MM.1S (cell line): ENCODE results near the gene ING3.

Source experiments
- DNase-seq: peaks from one replicate; pipeline ENCODE4 v3.0.0-alpha.2; 2015
- H2AFZ ChIP-seq: fragments of 300-600 bp; sonication (generic); 2 replicates; pipeline ENCODE4 v1.6.0; 2016; ENCODE audit warnings: antibody characterized with exemption, low read length
- H3F3A ChIP-seq: fragments of 300-600 bp; sonication (generic); 2 replicates; pipeline ENCODE4 v1.6.1; 2016; ENCODE audit warnings: mild to moderate bottlenecking, antibody characterized with exemption, low read length, moderate library complexity, mixed read lengths; ENCODE audit not compliant: insufficient read depth
- H3K27ac ChIP-seq: fragments of 300-600 bp; sonication (generic); 2 replicates; pipeline ENCODE4 v1.5.1; 2016; ENCODE audit warnings: mild to moderate bottlenecking, low read length
- H3K27me3 ChIP-seq: fragments of 300-600 bp; sonication (generic); replicated peaks from 2 replicates; pipeline ENCODE4 v1.6.0; 2016; ENCODE audit warnings: low read length; ENCODE audit not compliant: insufficient read depth
- H3K36me3 ChIP-seq: fragments of 300-600 bp; sonication (generic); replicated peaks from 2 replicates; pipeline ENCODE4 v1.6.1; 2016; ENCODE audit warnings: mild to moderate bottlenecking, low read length, mixed read lengths; ENCODE audit not compliant: insufficient read depth
- H3K4me1 ChIP-seq: fragments of 300-600 bp; sonication (generic); 2 replicates; pipeline ENCODE4 v1.6.1; 2016; ENCODE audit warnings: low read length, mixed read lengths
- H3K4me2 ChIP-seq: fragments of 300-600 bp; sonication (generic); 2 replicates; pipeline ENCODE4 v1.6.0; 2016; ENCODE audit warnings: low read depth, low read length
- H3K4me3 ChIP-seq: fragments of 300-600 bp; sonication (generic); 2 replicates; pipeline ENCODE4 v1.5.1; 2016; ENCODE audit warnings: low read length, mixed read lengths
- H3K79me2 ChIP-seq: fragments of 300-600 bp; sonication (generic); 2 replicates; pipeline ENCODE4 v1.6.1; 2016; ENCODE audit warnings: mixed run types, low read length, mixed read lengths
- H3K9ac ChIP-seq: fragments of 300-600 bp; sonication (generic); 2 replicates; pipeline ENCODE4 v1.6.1; 2016; ENCODE audit warnings: low read length, mixed read lengths
- H3K9me2 ChIP-seq: fragments of 300-600 bp; sonication (generic); replicated peaks from 2 replicates; pipeline ENCODE4 v1.6.1; 2016; ENCODE audit warnings: mild to moderate bottlenecking, low read length, mixed read lengths; ENCODE audit not compliant: insufficient read depth
- H3K9me3 ChIP-seq: fragments of 300-600 bp; sonication (generic); replicated peaks from 2 replicates; pipeline ENCODE4 v1.6.1; 2016; ENCODE audit warnings: mild to moderate bottlenecking, low read length, mixed read lengths; ENCODE audit not compliant: insufficient read depth
- H4K20me1 ChIP-seq: fragments of 300-600 bp; sonication (generic); 2 replicates; pipeline ENCODE4 v1.6.1; 2016; ENCODE audit warnings: mild to moderate bottlenecking, low read length, moderate library complexity, mixed read lengths; ENCODE audit not compliant: insufficient read depth
- EZH2 ChIP-seq: fragments of 300-600 bp; sonication (generic); optimal IDR thresholded peaks from 2 replicates; pipeline ENCODE3; 2017; ENCODE audit warnings: low read depth, mild to moderate bottlenecking, antibody characterized with exemption, low read length, mixed read lengths
- EZH2phosphoT487 ChIP-seq: fragments of 300-600 bp; sonication (generic); IDR thresholded peaks from 2 replicates; pipeline ENCODE4 v1.6.1; 2018; ENCODE audit warnings: antibody characterized with exemption, low read length
- TF ChIP-seq, protein P1 (sequence below): fragments of 300-600 bp; sonication (generic); IDR thresholded peaks from 2 replicates; pipeline ENCODE4 v1.5.1; 2016; ENCODE audit warnings: antibody characterized with exemption, low read length, mixed read lengths

Gene ING3

DNA sequence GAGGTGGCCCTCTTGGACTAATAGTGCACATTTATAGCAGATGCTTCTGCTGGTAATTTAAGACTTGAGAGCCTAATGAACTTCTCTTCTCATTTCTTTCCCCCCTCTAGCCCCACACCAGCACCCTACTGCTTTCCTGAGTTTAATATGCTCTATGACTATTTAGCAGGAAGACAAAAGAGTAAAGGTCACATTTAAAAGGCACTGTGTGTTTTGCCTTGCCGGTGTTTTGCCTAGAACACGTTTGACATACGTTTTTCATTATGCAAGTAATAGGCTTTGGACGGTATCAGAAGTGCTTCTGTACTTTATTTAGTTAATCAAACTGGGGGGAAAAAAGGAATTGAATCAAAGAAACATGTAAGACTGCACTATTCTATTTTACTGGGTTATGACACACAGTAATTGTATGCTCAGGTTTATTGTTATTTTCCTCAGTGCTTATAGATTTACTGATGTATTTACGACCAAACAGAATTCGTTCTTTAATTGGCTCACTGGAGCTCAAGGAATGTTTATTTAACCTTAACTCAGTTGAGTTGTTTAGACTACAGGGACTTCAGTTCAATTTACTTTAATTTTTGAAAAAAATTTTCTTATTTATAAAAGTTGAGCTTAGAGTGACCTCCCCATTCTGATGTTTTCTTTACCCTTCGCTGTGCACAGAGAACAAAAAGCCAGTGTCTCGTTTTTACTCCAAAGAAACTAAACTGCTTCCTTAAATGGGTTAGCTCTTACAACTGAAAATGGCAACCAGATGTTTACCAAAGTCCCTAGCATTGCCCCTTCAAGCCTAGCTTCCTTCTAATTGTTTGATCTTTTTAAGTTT, 73.3 kb downstream of the ING3 start:
- Histone ChIP-seq H3K36me3 (no peaks in the 10 kb centered on the region), H3F3A (peaks cover 5% of the 10 kb centered on the region; the same call in 1 of the 2 replicates), H3K4me2 (no peak overlapping the region), H2AFZ (no peak overlapping the region), H3K9me3 (no peaks in the 10 kb centered on the region), H3K27ac (no peak overlapping the region), H3K9ac (no peak overlapping the region), H3K4me1 (peaks cover 10% of the 10 kb centered on the region), H4K20me1 (no peaks in the 10 kb centered on the region), H3K27me3 (no peaks in the 10 kb centered on the region), H3K9me2 (no peaks in the 10 kb centered on the region), H3K4me3 (no peak overlapping the region), H3K79me2 (no peaks in the 10 kb centered on the region)
- no peak for DNase-seq
- TF ChIP-seq EZH2phosphoT487, result no peak
- no peak for TF ChIP-seq EZH2
- TF ChIP-seq, protein P1, sequence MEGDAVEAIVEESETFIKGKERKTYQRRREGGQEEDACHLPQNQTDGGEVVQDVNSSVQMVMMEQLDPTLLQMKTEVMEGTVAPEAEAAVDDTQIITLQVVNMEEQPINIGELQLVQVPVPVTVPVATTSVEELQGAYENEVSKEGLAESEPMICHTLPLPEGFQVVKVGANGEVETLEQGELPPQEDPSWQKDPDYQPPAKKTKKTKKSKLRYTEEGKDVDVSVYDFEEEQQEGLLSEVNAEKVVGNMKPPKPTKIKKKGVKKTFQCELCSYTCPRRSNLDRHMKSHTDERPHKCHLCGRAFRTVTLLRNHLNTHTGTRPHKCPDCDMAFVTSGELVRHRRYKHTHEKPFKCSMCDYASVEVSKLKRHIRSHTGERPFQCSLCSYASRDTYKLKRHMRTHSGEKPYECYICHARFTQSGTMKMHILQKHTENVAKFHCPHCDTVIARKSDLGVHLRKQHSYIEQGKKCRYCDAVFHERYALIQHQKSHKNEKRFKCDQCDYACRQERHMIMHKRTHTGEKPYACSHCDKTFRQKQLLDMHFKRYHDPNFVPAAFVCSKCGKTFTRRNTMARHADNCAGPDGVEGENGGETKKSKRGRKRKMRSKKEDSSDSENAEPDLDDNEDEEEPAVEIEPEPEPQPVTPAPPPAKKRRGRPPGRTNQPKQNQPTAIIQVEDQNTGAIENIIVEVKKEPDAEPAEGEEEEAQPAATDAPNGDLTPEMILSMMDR, result no peak

DNA sequence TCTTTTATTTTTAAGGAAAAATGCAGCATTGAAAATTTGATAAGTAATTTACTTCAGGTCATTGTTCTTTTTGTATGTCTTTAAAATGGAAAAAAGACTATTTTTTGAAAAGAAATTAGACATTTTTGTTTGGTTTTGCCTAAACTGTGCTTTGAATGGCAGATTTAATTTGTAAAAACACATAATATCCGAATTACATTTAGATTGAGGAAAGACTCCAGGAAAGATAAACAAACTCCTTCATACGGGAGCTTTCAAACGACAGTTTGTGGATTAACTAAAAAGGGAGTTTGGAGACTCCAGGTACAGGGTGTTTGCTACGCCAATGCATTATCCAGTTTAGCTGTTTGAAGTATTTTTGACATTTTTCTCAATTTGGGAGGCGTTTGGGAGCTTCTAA, 74.0 kb downstream of the ING3 start:
- Histone ChIP-seq H3K4me2 (no peak overlapping the region), H4K20me1 (no peaks in the 10 kb centered on the region), H2AFZ (no peak overlapping the region), H3K4me3 (no peak overlapping the region), H3K27ac (no peak overlapping the region), H3K36me3 (no peaks in the 10 kb centered on the region), H3K4me1 (peaks cover 10% of the 10 kb centered on the region), H3K9ac (no peak overlapping the region), H3K9me2 (no peaks in the 10 kb centered on the region), H3K79me2 (no peaks in the 10 kb centered on the region), H3K9me3 (no peaks in the 10 kb centered on the region), H3K27me3 (no peaks in the 10 kb centered on the region), H3F3A (peaks cover 5% of the 10 kb centered on the region; the same call in 1 of the 2 replicates)
- TF ChIP-seq EZH2 (no peak), EZH2phosphoT487 (no peak)
- TF ChIP-seq, protein P1, result no peak
- no peak for DNase-seq

DNA sequence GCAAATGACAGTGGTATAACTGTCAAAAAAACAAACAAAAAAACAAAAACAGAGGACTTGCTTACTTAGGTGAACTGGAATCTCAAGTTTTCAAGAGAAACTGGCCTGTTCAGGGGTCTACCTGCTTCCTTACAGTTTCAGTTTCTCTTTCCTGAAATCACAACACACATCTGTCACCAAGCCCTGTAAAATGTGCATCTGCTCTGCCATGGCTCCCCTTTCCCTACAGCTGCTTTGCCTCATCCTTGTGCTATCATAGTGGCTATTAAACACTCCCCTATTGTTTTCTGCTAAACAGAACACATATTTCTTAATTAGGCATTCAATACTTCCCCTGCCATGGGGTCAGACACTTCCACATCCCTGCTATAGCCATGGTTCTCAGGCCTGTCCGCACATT, 75.6 kb downstream of the ING3 start:
- peaks cover 5% of the 10 kb centered on the region; the same call in 1 of the 2 replicates for H3F3A ChIP-seq
- H3K4me2 ChIP-seq, result no peak overlapping the region
- H3K4me1 ChIP-seq, result peaks cover 10% of the 10 kb centered on the region
- H3K9ac ChIP-seq, result no peak overlapping the region
- H3K36me3 ChIP-seq, result no peaks in the 10 kb centered on the region
- H3K79me2 ChIP-seq, result no peaks in the 10 kb centered on the region
- no peaks in the 10 kb centered on the region for H3K9me2 ChIP-seq
- no peak overlapping the region for H2AFZ ChIP-seq
- TF ChIP-seq EZH2 (no peak), EZH2phosphoT487 (no peak)
- TF ChIP-seq, protein P1, result no peak
- H3K4me3 ChIP-seq, result no peak overlapping the region
- no peaks in the 10 kb centered on the region for H3K27me3 ChIP-seq
- H3K9me3 ChIP-seq, result no peaks in the 10 kb centered on the region
- peak; percentile 21 for DNase-seq
- no peaks in the 10 kb centered on the region for H4K20me1 ChIP-seq
- no peak overlapping the region for H3K27ac ChIP-seq
